OCI-LY7 (cell line): Measurements from ENCODE around the gene CENPA.

Experiments
- EZH2phosphoT487 ChIP-seq: fragments of 200-600 bp; sonication (generic); IDR thresholded peaks from 2 replicates; pipeline ENCODE4 v1.6.1; 2018; ENCODE audit warnings: low read depth, borderline replicate concordance, mild to moderate bottlenecking, mixed run types, antibody characterized with exemption, low read length, moderate library complexity, mixed read lengths
- TF ChIP-seq, protein P1 (sequence below): fragments of 200-600 bp; sonication (generic); conservative IDR thresholded peaks from 2 replicates; pipeline ENCODE4 v1.5.1; 2014; ENCODE audit warnings: mild to moderate bottlenecking, antibody characterized with exemption, low read length, moderate library complexity, mixed read lengths

DNA sequence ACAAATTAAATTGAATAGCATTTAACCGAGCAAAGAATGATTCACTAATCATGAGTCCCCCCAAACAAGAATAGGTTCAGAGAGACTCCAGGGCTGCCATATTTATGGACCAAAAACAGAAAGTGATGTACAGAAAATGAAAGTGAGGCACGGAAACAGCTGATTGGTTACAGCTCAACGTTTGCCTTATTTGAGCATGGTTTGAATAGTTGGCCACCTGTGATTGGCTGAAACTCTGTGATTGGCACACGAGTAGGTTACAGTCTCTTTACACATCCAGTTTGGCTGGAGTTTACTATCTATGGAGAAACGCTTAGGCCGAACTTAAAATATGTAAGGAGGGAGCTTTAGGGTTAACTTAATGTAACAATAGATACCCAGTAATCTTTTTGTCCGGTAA, 35.1 kb downstream of the CENPA start:
- TF ChIP-seq, protein P1, sequence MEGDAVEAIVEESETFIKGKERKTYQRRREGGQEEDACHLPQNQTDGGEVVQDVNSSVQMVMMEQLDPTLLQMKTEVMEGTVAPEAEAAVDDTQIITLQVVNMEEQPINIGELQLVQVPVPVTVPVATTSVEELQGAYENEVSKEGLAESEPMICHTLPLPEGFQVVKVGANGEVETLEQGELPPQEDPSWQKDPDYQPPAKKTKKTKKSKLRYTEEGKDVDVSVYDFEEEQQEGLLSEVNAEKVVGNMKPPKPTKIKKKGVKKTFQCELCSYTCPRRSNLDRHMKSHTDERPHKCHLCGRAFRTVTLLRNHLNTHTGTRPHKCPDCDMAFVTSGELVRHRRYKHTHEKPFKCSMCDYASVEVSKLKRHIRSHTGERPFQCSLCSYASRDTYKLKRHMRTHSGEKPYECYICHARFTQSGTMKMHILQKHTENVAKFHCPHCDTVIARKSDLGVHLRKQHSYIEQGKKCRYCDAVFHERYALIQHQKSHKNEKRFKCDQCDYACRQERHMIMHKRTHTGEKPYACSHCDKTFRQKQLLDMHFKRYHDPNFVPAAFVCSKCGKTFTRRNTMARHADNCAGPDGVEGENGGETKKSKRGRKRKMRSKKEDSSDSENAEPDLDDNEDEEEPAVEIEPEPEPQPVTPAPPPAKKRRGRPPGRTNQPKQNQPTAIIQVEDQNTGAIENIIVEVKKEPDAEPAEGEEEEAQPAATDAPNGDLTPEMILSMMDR: no peak
- TF ChIP-seq EZH2phosphoT487: no peak
